PFSK-1 (cell line): ENCODE measurements around the gene SFR1.

ENCODE experiments used
- FOXP2 ChIP-seq: optimal IDR thresholded peaks from 2 replicates; pipeline ENCODE3; 2011; ENCODE audit warnings: borderline replicate concordance, control low read depth, inconsistent platforms; ENCODE audit not compliant: insufficient read depth; ENCODE audit errors: extremely low read length, extremely low read depth
- POLR2AphosphoS5 ChIP-seq: IDR thresholded peaks from 2 replicates; pipeline ENCODE4 v1.6.1; 2012; ENCODE audit warnings: low read depth, mild to moderate bottlenecking, control low read depth, low read length, moderate library complexity
- REST ChIP-seq, 2 experiments: IDR thresholded peaks; 2 replicates each; pipeline versions ENCODE4 v1.6.1 to v1.8.0; 2011 to 2012; ENCODE audit warnings: low read depth in 2 of 2, low read length in 2 of 2, control low read depth in 1 of 2, inconsistent platforms in 1 of 2, mild to moderate bottlenecking in 1 of 2, moderate library complexity in 1 of 2; ENCODE audit not compliant: insufficient read depth in 1 of 2
- SIN3A ChIP-seq: IDR thresholded peaks from 2 replicates; pipeline ENCODE4 v1.6.1; 2012; ENCODE audit warnings: mild to moderate bottlenecking, low read length, moderate library complexity, borderline replicate concordance; ENCODE audit not compliant: insufficient read depth
- TAF1 ChIP-seq: IDR thresholded peaks from 2 replicates; pipeline ENCODE4 v1.6.1; 2012; ENCODE audit warnings: low read length, control low read depth, borderline replicate concordance; ENCODE audit not compliant: insufficient read depth

The SFR1 gene

GRCh38 chr10:104103956-104104355 is 18.0 kb upstream of the SFR1 start:
- no peak for TF ChIP-seq FOXP2
- TF ChIP-seq POLR2AphosphoS5 = no peak
- TF ChIP-seq REST (IDR thresholded peaks at IDR 0.05; ENCODE audit: insufficient read depth in 1 of 2, low read depth in 2 of 2, low read length in 2 of 2) = no peak
- no peak for TF ChIP-seq SIN3A
- TF ChIP-seq TAF1 = no peak

- TF ChIP-seq POLR2AphosphoS5 (no peak), REST (IDR thresholded peaks at IDR 0.05; ENCODE audit: insufficient read depth in 1 of 2, low read depth in 2 of 2, low read length in 2 of 2) (no peak), SIN3A (no peak), FOXP2 (no peak), TAF1 (no peak)
Measured at GRCh38 chr10:104104418-104104817, 17.6 kb upstream of the SFR1 start.

GRCh38 chr10:104104926-104105325 is 17.0 kb upstream of the SFR1 start:
- TF ChIP-seq REST (IDR thresholded peaks at IDR 0.05; ENCODE audit: insufficient read depth in 1 of 2, low read depth in 2 of 2, low read length in 2 of 2) (no peak), POLR2AphosphoS5 (no peak), TAF1 (no peak), FOXP2 (no peak), SIN3A (no peak)

- no peak for TF ChIP-seq FOXP2
- TF ChIP-seq POLR2AphosphoS5 = no peak
- no peak for TF ChIP-seq SIN3A
- TF ChIP-seq TAF1 = no peak
- no peak for TF ChIP-seq REST (IDR thresholded peaks at IDR 0.05; ENCODE audit: insufficient read depth in 1 of 2, low read depth in 2 of 2, low read length in 2 of 2)
Measured at GRCh38 chr10:104109908-104110662, 11.9 kb upstream of the SFR1 start.
